MM.1S (cell line): Measurements from ENCODE around the gene RAB31.

Experiments used
- DNase-seq: peaks from one replicate; pipeline ENCODE4 v3.0.0-alpha.2; 2015
- H2AFZ ChIP-seq: fragments of 300-600 bp; sonication (generic); 2 replicates; pipeline ENCODE4 v1.6.0; 2016; ENCODE audit warnings: antibody characterized with exemption, low read length
- H3F3A ChIP-seq: fragments of 300-600 bp; sonication (generic); 2 replicates; pipeline ENCODE4 v1.6.1; 2016; ENCODE audit warnings: mild to moderate bottlenecking, antibody characterized with exemption, low read length, moderate library complexity, mixed read lengths; ENCODE audit not compliant: insufficient read depth
- H3K27ac ChIP-seq: fragments of 300-600 bp; sonication (generic); 2 replicates; pipeline ENCODE4 v1.5.1; 2016; ENCODE audit warnings: mild to moderate bottlenecking, low read length
- H3K27me3 ChIP-seq: fragments of 300-600 bp; sonication (generic); replicated peaks from 2 replicates; pipeline ENCODE4 v1.6.0; 2016; ENCODE audit warnings: low read length; ENCODE audit not compliant: insufficient read depth
- H3K36me3 ChIP-seq: fragments of 300-600 bp; sonication (generic); replicated peaks from 2 replicates; pipeline ENCODE4 v1.6.1; 2016; ENCODE audit warnings: mild to moderate bottlenecking, low read length, mixed read lengths; ENCODE audit not compliant: insufficient read depth
- H3K4me1 ChIP-seq: fragments of 300-600 bp; sonication (generic); 2 replicates; pipeline ENCODE4 v1.6.1; 2016; ENCODE audit warnings: low read length, mixed read lengths
- H3K4me2 ChIP-seq: fragments of 300-600 bp; sonication (generic); 2 replicates; pipeline ENCODE4 v1.6.0; 2016; ENCODE audit warnings: low read depth, low read length
- H3K4me3 ChIP-seq: fragments of 300-600 bp; sonication (generic); 2 replicates; pipeline ENCODE4 v1.5.1; 2016; ENCODE audit warnings: low read length, mixed read lengths
- H3K79me2 ChIP-seq: fragments of 300-600 bp; sonication (generic); 2 replicates; pipeline ENCODE4 v1.6.1; 2016; ENCODE audit warnings: mixed run types, low read length, mixed read lengths
- H3K9ac ChIP-seq: fragments of 300-600 bp; sonication (generic); 2 replicates; pipeline ENCODE4 v1.6.1; 2016; ENCODE audit warnings: low read length, mixed read lengths
- H3K9me2 ChIP-seq: fragments of 300-600 bp; sonication (generic); replicated peaks from 2 replicates; pipeline ENCODE4 v1.6.1; 2016; ENCODE audit warnings: mild to moderate bottlenecking, low read length, mixed read lengths; ENCODE audit not compliant: insufficient read depth
- H3K9me3 ChIP-seq: fragments of 300-600 bp; sonication (generic); replicated peaks from 2 replicates; pipeline ENCODE4 v1.6.1; 2016; ENCODE audit warnings: mild to moderate bottlenecking, low read length, mixed read lengths; ENCODE audit not compliant: insufficient read depth
- H4K20me1 ChIP-seq: fragments of 300-600 bp; sonication (generic); 2 replicates; pipeline ENCODE4 v1.6.1; 2016; ENCODE audit warnings: mild to moderate bottlenecking, low read length, moderate library complexity, mixed read lengths; ENCODE audit not compliant: insufficient read depth
- EZH2 ChIP-seq: fragments of 300-600 bp; sonication (generic); optimal IDR thresholded peaks from 2 replicates; pipeline ENCODE3; 2017; ENCODE audit warnings: low read depth, mild to moderate bottlenecking, antibody characterized with exemption, low read length, mixed read lengths
- EZH2phosphoT487 ChIP-seq: fragments of 300-600 bp; sonication (generic); IDR thresholded peaks from 2 replicates; pipeline ENCODE4 v1.6.1; 2018; ENCODE audit warnings: antibody characterized with exemption, low read length
- TF ChIP-seq, protein P1 (sequence below): fragments of 300-600 bp; sonication (generic); IDR thresholded peaks from 2 replicates; pipeline ENCODE4 v1.5.1; 2016; ENCODE audit warnings: antibody characterized with exemption, low read length, mixed read lengths

Gene RAB31

GRCh38 chr18:9684881-9685614, 23.1 kb upstream of the RAB31 start:
- H3K36me3 ChIP-seq: no peaks in the 10 kb centered on the region
- H3K79me2 ChIP-seq: no peaks in the 10 kb centered on the region
- no peak overlapping the region for H2AFZ ChIP-seq
- TF ChIP-seq, protein P1, sequence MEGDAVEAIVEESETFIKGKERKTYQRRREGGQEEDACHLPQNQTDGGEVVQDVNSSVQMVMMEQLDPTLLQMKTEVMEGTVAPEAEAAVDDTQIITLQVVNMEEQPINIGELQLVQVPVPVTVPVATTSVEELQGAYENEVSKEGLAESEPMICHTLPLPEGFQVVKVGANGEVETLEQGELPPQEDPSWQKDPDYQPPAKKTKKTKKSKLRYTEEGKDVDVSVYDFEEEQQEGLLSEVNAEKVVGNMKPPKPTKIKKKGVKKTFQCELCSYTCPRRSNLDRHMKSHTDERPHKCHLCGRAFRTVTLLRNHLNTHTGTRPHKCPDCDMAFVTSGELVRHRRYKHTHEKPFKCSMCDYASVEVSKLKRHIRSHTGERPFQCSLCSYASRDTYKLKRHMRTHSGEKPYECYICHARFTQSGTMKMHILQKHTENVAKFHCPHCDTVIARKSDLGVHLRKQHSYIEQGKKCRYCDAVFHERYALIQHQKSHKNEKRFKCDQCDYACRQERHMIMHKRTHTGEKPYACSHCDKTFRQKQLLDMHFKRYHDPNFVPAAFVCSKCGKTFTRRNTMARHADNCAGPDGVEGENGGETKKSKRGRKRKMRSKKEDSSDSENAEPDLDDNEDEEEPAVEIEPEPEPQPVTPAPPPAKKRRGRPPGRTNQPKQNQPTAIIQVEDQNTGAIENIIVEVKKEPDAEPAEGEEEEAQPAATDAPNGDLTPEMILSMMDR: no peak
- TF ChIP-seq EZH2phosphoT487 (no peak), EZH2 (no peak)
- no peaks in the 10 kb centered on the region for H3K9me3 ChIP-seq
- no peak overlapping the region; the same call in 1 of the 2 replicates for H3K9ac ChIP-seq
- H3K4me1 ChIP-seq: 0 out of 2 replicates have a peak, but pooled peaks cover 6% of the 10 kb centered on the region
- H3K27me3 ChIP-seq: no peaks in the 10 kb centered on the region
- no peaks in the 10 kb centered on the region for H3K9me2 ChIP-seq
- no peaks in the 10 kb centered on the region for H3F3A ChIP-seq
- H3K4me2 ChIP-seq: peak overlapping the region; percentile 40; the same call in 1 of the 2 replicates
- no peak for DNase-seq
- no peak overlapping the region for H3K4me3 ChIP-seq
- no peaks in the 10 kb centered on the region for H4K20me1 ChIP-seq
- H3K27ac ChIP-seq: no peak overlapping the region

DNA sequence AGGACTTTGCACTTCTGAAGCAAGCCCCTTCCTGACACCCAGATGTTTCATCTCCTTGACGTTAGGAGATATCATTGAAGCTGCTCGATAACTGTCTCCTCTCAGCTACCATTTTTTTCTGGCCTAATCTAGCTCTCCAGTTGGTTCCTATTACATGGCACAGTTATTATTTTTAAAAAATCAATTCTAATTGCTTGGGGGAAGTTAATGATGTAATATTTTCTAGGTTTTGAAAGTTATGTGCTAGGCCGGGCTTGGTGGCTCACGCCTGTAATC, 22.5 kb upstream of the RAB31 start:
- Histone ChIP-seq H3K4me2 (no peak overlapping the region), H3K4me1 (0 out of 2 replicates have a peak, but pooled peaks cover 6% of the 10 kb centered on the region), H3K9me3 (no peaks in the 10 kb centered on the region), H3K27ac (no peak overlapping the region), H3K27me3 (no peaks in the 10 kb centered on the region), H3K4me3 (no peak overlapping the region), H3K9me2 (no peaks in the 10 kb centered on the region), H3F3A (no peaks in the 10 kb centered on the region), H2AFZ (no peak overlapping the region), H4K20me1 (no peaks in the 10 kb centered on the region), H3K79me2 (no peaks in the 10 kb centered on the region), H3K9ac (no peak overlapping the region), H3K36me3 (no peaks in the 10 kb centered on the region)
- no peak for DNase-seq
- TF ChIP-seq, protein P1: no peak
- TF ChIP-seq EZH2phosphoT487 (no peak), EZH2 (no peak)

DNA sequence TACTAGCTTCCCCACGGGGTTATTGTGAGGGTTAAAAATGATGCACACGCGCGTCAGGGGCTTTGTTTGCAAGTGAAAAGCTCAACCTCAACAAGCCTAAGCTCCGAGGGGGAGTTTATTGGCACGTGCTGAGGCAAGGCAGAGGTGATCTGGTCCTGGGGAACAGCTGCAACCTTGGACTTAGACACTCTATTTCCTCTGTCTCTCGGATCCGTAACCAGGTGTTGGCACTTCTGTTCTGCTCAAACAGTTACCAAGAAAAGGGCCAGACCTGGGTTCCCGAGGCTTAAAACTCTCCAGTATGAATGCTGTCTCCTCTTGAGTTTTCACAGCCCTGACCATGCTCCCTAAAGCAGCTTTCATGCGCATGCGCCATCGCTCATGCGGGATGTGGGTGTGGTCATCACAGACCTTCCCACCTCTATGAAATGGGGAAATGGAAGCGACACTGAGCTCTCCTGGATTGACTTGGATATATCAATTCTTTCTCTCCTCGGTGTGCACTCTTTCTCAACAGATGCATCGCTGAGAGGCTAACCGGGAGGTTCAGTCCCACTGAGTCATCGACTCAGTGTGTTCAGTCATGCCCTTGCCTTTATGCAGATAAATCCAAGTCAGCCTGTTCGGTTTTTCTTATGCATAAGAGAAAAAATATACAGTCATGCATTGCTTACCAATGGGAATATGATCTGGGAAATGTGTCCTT, 19.9 kb upstream of the RAB31 start:
- no peaks in the 10 kb centered on the region for H4K20me1 ChIP-seq
- no peak overlapping the region for H3K27ac ChIP-seq
- no peak overlapping the region for H3K4me2 ChIP-seq
- 0 out of 2 replicates have a peak, but pooled peaks cover 6% of the 10 kb centered on the region for H3K4me1 ChIP-seq
- H3K9me3 ChIP-seq: no peaks in the 10 kb centered on the region
- no peaks in the 10 kb centered on the region for H3K36me3 ChIP-seq
- no peaks in the 10 kb centered on the region for H3K27me3 ChIP-seq
- H2AFZ ChIP-seq: no peak overlapping the region
- no peak for TF ChIP-seq EZH2phosphoT487
- TF ChIP-seq EZH2: no peak
- TF ChIP-seq, protein P1: no peak
- no peaks in the 10 kb centered on the region for H3K9me2 ChIP-seq
- H3F3A ChIP-seq: no peaks in the 10 kb centered on the region
- DNase-seq: no peak
- no peaks in the 10 kb centered on the region for H3K79me2 ChIP-seq
- H3K9ac ChIP-seq: no peak overlapping the region
- H3K4me3 ChIP-seq: no peak overlapping the region
